PFSK-1 (cell line): ENCODE measurements around the gene IER2.

ENCODE experiments used
- POLR2AphosphoS5 ChIP-seq: IDR thresholded peaks from 2 replicates; pipeline ENCODE4 v1.6.1; 2012; ENCODE audit warnings: low read depth, mild to moderate bottlenecking, control low read depth, low read length, moderate library complexity
- SIN3A ChIP-seq: IDR thresholded peaks from 2 replicates; pipeline ENCODE4 v1.6.1; 2012; ENCODE audit warnings: mild to moderate bottlenecking, low read length, moderate library complexity, borderline replicate concordance; ENCODE audit not compliant: insufficient read depth

DNA sequence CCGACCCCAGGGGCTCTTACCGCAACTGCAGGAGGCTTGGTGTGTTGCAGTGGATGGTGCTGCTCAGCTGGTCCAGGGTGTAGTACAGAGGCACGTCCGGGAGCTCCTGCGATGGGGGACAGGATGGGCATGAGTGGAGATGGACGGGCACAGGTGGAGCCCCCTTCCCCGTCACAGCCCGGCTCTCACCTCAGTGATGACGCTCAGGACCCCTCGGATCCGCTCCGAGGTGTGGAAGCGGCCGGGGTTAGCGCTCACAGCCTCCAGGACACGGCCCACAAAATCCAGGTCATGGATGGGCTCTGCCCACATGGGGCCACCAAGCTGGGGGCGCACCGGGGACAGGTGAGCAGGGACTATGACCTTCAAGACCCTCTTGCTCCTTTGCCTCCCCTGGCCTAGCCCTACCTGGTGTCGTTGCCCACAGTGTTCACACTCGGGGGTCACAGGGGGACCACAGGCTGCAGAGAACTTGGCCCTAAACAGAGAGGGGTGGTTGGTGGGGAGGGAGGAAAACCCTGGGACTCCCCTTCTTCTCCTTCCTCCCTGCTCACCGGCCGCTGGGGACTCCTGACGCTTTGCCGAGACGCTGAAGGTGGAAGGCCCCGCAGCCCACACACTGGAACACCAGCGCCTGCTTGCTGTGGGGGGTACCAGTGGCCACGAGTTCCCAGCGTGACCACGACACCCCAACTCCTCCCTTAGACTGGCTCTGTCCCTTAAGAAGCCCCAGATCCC, 40.7 kb upstream of the IER2 start:
- TF ChIP-seq SIN3A: no peak
- no peak for TF ChIP-seq POLR2AphosphoS5
